Stimulated activated CD4-positive, alpha-beta T cell treated with anti-CD3 and anti-CD28 coated beads, Interleukin-12 subunit alpha, Interleukin-12 subunit beta, amount 100 ng/mL, for 48 hours (primary cell): ENCODE measurements around the gene ULK4.
"Not testable (repeated sequence)": the region's sequence is repeated elsewhere in the genome, so short reads cannot be mapped to it uniquely, and the experiment has no call there.

ENCODE experiments used
- DNase-seq, 3 donors: peaks; one replicate each; pipeline ENCODE4 v3.0.0-alpha.2; 2020; ENCODE audit warnings: low read depth in 2 of 3, low spot score in 1 of 3

Gene ULK4

GRCh38 chr3:41650406-41650805 lies 311.5 kb downstream of the ULK4 start:
- no peak for DNase-seq

DNA sequence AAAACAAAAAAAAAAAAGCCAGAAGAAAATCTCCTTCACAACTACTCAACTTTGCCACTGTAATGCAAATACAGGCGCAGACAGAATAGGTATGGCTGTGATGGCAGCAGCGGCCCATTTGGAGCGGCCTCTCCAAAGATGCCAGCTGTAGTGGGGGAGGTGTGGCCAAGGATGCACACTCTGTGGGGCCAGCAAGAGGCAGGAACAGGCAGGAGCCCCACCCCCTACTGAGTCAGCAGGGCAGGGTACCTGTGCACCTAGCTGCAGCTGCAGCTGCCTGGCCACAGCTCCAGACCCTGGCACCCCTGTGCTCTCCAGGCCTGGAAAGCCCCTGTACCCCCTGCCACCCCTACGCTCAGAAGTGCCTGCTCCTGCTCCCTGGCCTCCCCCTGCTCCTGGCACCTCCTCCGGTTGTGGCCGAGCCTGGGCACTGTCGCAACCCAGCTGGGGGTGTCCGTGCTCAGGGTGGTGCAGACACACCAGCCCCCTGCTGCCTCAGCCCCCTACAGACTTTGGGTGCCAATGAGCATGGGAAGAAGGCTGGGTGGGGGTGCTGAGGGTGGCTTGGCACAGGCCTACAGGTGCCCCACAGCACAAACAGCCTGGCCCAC lies 312.7 kb downstream of the ULK4 start:
- DNase-seq = no peak

- not testable (repeated sequence) for DNase-seq
Observed at GRCh38 chr3:41647730-41648129, 314.2 kb downstream of the ULK4 start.

- DNase-seq = no peak
Observed at GRCh38 chr3:41640076-41640475, 321.8 kb downstream of the ULK4 start.

- DNase-seq = no peak
Observed at GRCh38 chr3:41638381-41638780, 323.5 kb downstream of the ULK4 start.

DNA sequence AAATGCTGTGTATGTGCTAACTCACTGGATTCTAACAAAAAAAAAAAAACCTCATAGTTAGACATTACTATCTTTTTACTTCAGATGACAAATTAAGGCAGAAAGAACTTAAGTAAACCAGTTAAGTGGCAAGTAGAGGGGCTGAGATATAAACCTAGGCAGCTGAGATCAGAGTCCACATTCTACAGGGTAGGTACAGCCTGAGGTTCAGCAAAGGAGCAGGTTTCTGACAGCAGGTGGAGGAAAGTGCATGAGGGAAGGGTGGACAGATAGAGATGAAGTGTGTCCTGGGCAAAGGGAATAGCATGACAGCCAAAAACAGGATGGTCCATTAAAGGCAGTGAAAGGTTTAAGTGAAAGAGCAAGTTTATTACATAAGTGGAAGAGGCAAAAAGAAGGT lies 329.2 kb downstream of the ULK4 start:
- no peak for DNase-seq

DNA sequence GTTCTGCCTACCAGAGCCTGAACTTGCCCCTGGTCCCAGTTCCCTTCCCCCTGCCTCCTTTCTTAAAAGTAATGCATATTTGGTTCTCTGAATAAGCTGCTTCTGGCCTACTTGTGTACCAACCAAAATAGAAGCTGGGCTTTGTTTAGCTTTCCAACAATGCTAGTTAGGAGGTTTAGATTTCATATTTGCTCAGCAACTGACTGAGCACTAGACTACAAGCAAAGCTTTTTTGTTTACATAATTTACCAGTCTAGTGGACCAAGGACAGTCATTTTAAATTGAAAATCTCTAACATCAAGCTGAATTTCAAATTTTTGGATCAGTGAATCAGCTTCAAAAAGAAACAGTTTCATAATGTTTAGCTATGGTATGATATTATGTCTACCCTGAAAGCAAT lies 331.2 kb downstream of the ULK4 start:
- DNase-seq = no peak

- no peak for DNase-seq
Observed at GRCh38 chr3:41629986-41630385, 331.9 kb downstream of the ULK4 start.

- no peak for DNase-seq
Observed at GRCh38 chr3:41629072-41629471, 332.8 kb downstream of the ULK4 start.

DNA sequence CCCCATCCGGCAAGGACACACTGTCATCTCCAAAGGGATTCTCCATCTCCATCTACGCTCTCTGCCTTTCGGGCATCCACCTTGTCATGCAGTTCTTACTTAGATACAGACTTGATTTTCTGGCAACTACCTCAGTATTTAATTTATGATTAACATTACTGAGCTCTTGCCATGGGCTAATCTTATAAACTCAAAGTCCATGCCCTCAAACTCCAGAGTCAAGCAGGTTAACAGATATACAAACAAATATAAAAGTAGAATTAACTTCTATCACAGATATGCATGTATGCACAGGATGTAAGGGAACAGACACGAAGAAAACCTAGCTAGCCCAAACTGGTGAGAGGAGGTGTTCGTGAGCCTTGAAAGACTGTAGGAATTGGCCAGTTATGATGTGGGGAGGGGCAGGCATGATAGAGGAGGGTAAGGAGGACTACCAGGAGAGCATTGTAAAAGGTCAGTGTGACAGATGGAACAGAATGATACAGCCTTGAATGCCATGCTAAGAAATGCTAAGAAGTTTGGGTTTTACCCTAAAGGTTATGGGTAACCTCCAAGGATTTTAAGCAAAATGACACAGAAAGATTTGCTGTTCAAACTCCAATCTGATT lies 334.3 kb downstream of the ULK4 start:
- no peak for DNase-seq

GRCh38 chr3:41612853-41613252 lies 349.1 kb downstream of the ULK4 start:
- no peak for DNase-seq

- DNase-seq = no peak
Observed at GRCh38 chr3:41611008-41611407, 350.9 kb downstream of the ULK4 start.

DNA sequence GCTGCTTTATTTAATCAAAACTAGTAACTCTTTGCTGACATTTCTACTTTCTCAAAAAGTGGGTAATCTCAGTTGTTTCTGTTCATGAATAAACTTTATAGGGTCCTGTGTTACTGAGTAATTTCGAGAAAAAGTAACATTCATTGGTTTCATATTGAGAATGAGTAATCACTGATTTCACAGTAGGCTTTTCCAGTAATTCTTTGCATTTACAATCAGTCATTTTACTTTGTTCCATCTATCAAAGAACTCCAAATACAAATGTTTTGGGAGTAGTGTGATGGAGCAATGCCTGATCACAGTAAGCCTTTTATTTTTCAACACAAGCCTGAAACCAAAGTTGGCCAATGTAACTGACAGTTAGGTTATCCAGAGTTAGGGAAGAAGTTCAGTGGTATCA lies 353.6 kb downstream of the ULK4 start:
- DNase-seq = peak in 1 of 3 donors; percentile 2

DNA sequence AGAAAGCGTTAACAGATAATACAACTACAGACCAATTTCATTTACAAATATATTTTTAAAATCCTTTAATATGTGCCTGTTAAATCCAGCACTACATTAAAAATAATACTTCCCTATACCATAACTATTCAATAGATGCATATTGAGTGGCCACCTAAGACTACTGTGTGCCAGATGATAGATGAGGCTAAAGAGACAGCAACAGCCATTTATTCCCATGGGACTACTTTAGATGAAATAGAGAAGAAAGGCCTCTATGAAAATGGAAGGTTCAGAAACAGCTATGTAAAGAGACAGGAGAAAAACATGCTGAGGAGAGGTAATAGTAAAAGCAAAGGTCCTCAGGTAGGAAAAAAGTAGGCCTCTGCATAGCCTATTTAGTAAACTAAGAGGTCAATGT lies 358.1 kb downstream of the ULK4 start:
- DNase-seq = no peak

DNA sequence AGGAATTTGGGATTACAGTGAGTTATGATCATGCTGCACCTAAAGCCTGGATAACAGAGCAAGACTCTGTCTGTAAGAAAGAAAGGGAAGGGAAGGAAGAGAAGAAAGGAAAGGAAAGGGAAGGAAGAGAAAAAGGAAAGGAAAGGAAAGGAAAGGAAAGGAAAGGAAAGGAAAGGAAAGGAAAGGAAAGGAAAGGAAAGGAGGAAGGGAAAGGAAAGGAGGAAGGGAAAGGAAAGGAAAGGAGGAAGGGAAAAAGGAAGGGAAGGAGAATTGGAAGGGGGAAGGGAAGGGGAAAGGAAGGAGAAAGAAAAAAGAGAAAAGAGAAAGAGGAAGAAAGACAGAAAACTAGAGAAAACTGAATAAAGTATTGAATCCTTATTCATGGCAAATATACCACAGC lies 359.8 kb downstream of the ULK4 start:
- DNase-seq = no peak

GRCh38 chr3:41601404-41601987 lies 360.4 kb downstream of the ULK4 start:
- no peak for DNase-seq

DNA sequence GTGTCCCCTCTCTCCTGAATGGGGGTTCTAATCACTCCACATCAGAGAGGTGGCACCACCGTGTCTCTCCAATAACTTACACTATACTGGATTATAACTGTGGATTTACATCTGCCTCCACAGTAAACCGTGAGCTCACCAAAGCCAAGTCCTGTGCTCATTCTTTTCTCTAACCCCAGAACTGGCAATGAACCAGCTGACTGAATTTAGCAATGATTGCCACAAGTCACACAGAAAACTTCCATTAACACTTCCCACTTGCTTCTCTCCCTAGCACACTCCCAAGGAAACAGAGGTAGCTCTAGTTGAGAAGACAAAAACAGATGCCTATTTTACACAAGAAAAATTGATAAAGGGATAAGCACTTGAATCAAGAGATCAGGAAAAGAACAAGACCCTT lies 361.3 kb downstream of the ULK4 start:
- DNase-seq = no peak

DNA sequence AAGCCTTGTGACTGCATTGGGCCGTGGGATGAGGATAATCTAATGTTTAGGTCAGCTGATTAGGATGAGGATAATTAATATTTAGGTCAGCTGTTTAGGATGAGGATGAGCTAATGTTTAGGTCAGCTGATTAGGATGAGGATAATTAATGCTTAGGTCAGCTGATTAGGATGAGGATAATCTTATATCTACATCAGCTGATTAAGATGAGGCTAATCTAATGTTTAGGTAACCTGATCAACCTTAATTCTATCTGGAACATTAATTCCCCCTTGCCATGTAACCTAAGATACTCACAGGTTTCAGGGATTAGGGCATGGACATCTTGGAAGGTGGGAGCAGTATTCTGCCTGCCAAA lies 362.8 kb downstream of the ULK4 start:
- no peak for DNase-seq

DNA sequence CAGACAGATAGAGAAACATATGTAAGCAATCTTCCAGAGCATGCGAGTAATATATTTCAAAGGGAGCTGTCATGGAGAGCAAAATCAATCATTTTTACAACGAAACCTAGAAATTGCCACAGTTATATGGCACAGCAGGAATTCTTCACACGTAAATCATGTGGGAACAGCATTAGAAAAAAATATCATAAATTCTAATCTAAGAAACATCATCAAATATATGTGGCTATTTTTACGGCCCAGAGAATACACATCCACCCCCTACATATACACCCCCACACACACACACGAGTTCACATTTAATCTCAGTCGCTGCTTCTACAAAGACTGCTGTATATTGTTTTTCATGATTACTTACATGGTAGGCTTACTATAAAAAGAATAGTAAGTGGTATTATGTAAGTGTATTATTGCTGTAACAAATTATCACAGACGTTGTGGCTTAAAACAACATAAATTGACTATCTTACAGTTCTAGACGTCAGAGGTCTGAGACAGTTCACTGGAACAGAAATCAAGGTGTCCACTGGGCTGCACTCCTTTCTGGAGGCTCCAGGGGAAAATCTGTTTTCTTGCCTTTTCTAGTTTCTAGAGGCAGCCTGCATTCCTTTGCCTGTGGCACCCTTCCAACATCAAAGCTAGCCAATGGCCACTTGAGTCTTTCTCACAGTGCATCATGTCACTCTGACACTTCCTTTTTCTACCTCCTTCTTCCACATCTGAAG lies 363.3 kb downstream of the ULK4 start:
- DNase-seq = no peak

DNA sequence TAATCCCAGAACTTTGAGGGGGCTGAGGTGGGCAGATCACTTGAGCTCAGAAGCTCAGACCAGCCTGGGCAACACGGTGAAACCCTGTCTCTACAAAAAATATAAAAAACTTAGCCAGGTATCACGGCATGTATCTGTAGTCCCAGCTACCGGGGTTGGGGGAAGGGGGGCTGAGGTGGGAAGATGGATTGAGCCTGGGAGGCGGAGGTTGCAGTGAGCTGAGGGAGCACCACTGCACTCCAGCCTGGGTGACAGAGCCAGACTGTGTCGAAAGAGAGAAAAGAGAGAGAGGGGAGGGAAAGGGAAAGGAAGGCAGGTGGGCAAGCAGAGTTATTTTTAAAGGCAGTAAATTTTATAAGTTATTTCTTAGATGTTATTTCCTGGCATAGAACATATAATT lies 368.1 kb downstream of the ULK4 start:
- no peak for DNase-seq

GRCh38 chr3:41592753-41593510 lies 369.0 kb downstream of the ULK4 start:
- no peak for DNase-seq

- DNase-seq = no peak
Observed at GRCh38 chr3:41583014-41583413, 378.9 kb downstream of the ULK4 start.
